ENCODE results near the gene CTBS. TPM values are rescaled to one million over a fixed set of nuclear protein-coding genes. Genes with fewer than 3 reads are reported as not detected.

Gene CTBS
- 5.1 and 5.2 TPM in 2 replicates for total RNA-seq (2014; rRNA removed; shearing (Covaris generic))
- polyA plus RNA-seq (2016; fragmentation: Nextera tagmentation; extraction: Ambion mirVana): 2.9 and 4.3 TPM in 2 replicates
- long read RNA-seq, full-length matches to known transcripts: 4 of 6 reads
- long read RNA-seq, partial matches to known transcripts: 1 of 6 reads
- long read RNA-seq, other reads (novel, unspliced or antisense): 1 of 6 reads

GRCh38 chr1:84573967-84574842 is at the start of gene CTBS:
Gene CTBS (minus strand): TSS chr1:84574440. CDS start chr1:84574415, 25 bp downstream.
- H3K9me3 Mint-ChIP-seq: no peaks in the 10 kb centered on the region
- peak within 1 kb of the TSS; percentile 64 for H3K27ac ChIP-seq (ENCODE audit: low read depth)
- H3F3A ChIP-seq (replicated peaks; ENCODE audit: low read depth): 0 out of 2 replicates have a peak, but pooled peaks cover 6% of the 10 kb centered on the region
- H3K27me3 ChIP-seq (ENCODE audit: insufficient read depth): no peaks in the 10 kb centered on the region
- peak; percentile 95 for DNase-seq (ENCODE audit: low spot score)
- peaks cover 9% of the 10 kb centered on the region for H3K27me3 Mint-ChIP-seq (ENCODE audit: insufficient read depth, low read depth, poor library complexity)
- H3K4me1 ChIP-seq (ENCODE audit: insufficient read depth): peaks cover 24% of the 10 kb centered on the region
- peak within 1 kb of the TSS; percentile 92 for H2AFZ ChIP-seq
- peak within 1 kb of the TSS; percentile 91 for H3K27ac Mint-ChIP-seq
- H3K4me3 ChIP-seq: peak within 1 kb of the TSS; percentile 71
- H3K4me2 ChIP-seq: peak within 1 kb of the TSS; percentile 75
- H3K9me2 ChIP-seq (ENCODE audit: insufficient read depth): peaks cover 6% of the 10 kb centered on the region; the same call in 1 of the 2 replicates
- no peaks in the 10 kb centered on the region for H3K36me3 ChIP-seq (ENCODE audit: insufficient read depth)
- TF ChIP-seq JUNB (IDR thresholded peaks at IDR 0.05; ENCODE audit: unreplicated experiment): no peak
- TF ChIP-seq EZH2phosphoT487 (IDR thresholded peaks at IDR 0.05; ENCODE audit: unreplicated experiment): no peak
- TF ChIP-seq POLR2AphosphoS5 (IDR thresholded peaks at IDR 0.05; ENCODE audit: low read depth): peak; percentile 88
- peak within 1 kb of the TSS; percentile 82 for H3K4me3 Mint-ChIP-seq
- ATAC-seq: peak; percentile 95
- peaks cover 37% of the 10 kb centered on the region for H3K4me1 Mint-ChIP-seq
- H4K20me1 ChIP-seq (replicated peaks; ENCODE audit: insufficient read depth): no peaks in the 10 kb centered on the region
- no peaks in the 10 kb centered on the region for H3K79me2 ChIP-seq (replicated peaks; ENCODE audit: insufficient read depth)
- H3K36me3 Mint-ChIP-seq (ENCODE audit: low read depth): peaks cover 2% of the 10 kb centered on the region; the same call in 1 of the 3 replicates

- 0 out of 2 replicates have a peak, but pooled peaks cover 3% of the 10 kb centered on the region for H3F3A ChIP-seq (replicated peaks; ENCODE audit: low read depth)
- ATAC-seq: no peak
- no peak overlapping the region for H3K27ac ChIP-seq (ENCODE audit: low read depth)
- peaks cover 8% of the 10 kb centered on the region for H3K27me3 Mint-ChIP-seq (ENCODE audit: insufficient read depth, low read depth, poor library complexity)
- H3K4me1 ChIP-seq (ENCODE audit: insufficient read depth): peaks cover 6% of the 10 kb centered on the region; the same call in 1 of the 2 replicates
- H3K9me3 Mint-ChIP-seq: no peaks in the 10 kb centered on the region; the same call in 2 of the 3 replicates
- H3K9me2 ChIP-seq (ENCODE audit: insufficient read depth): 0 out of 2 replicates have a peak, but pooled peaks cover 3% of the 10 kb centered on the region
- no peak for DNase-seq (ENCODE audit: low spot score)
- no peak overlapping the region for H3K4me3 ChIP-seq
- no peaks in the 10 kb centered on the region for H4K20me1 ChIP-seq (replicated peaks; ENCODE audit: insufficient read depth)
- H3K36me3 Mint-ChIP-seq (ENCODE audit: low read depth): no peaks in the 10 kb centered on the region
- H3K4me3 Mint-ChIP-seq: no peak overlapping the region
- peak overlapping the region; percentile 3; the same call in 1 of the 2 replicates for H2AFZ ChIP-seq
- H3K27ac Mint-ChIP-seq: no peak overlapping the region
- no peaks in the 10 kb centered on the region for H3K79me2 ChIP-seq (replicated peaks; ENCODE audit: insufficient read depth)
- no peaks in the 10 kb centered on the region for H3K36me3 ChIP-seq (ENCODE audit: insufficient read depth)
- no peak for TF ChIP-seq ZNF462 (CRISPR knock-in tag; IDR thresholded peaks at IDR 0.05)
- peaks cover 17% of the 10 kb centered on the region for H3K4me1 Mint-ChIP-seq
- no peak overlapping the region for H3K4me2 ChIP-seq
- no peaks in the 10 kb centered on the region for H3K27me3 ChIP-seq (ENCODE audit: insufficient read depth)
These were observed 47.3 kb upstream of the CTBS start for GRCh38 chr1:84621553-84621952.

All from GM23338 (cell line).